GM21515 (cell line): Measurements from ENCODE around the gene HSF5.
"Not testable (repeated sequence)": the region's sequence is repeated elsewhere in the genome, so short reads cannot be mapped to it uniquely, and the experiment has no call there.

ENCODE experiments used
- ATAC-seq: cut with Tn5 transposase; IDR thresholded peaks from one replicate; pipeline ENCODE4 v1.9.1; 2021; ENCODE audit not compliant: unreplicated experiment

HSF5 gene

DNA sequence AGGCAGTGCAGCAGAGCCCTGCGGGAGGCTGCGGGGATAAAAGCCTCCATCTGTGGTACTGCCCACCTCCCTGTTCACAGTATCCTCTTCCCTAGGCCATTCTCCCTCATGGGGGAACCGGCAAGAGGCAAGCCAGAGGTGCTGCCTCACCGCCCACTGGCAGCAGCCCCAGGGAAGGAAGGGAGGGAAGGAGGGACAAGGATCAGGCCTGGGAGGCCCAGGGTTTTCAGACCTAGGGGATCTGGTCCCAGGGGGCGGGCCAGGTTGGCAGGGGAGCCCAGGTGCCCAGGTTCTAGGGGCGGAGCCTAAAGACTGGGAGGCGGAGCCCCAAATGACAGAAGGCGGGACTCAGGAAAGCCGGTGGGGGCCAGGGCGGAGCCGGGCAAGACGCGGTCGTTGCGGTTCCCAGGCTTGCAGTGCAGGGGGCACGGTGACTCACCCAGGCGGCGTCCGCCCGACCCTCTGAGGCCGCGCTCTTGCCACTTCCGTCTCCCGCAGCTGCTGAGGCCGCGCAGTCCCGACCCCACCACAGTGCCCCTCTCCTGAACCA is 29.2 kb upstream of the HSF5 start:
- no peak for ATAC-seq

DNA sequence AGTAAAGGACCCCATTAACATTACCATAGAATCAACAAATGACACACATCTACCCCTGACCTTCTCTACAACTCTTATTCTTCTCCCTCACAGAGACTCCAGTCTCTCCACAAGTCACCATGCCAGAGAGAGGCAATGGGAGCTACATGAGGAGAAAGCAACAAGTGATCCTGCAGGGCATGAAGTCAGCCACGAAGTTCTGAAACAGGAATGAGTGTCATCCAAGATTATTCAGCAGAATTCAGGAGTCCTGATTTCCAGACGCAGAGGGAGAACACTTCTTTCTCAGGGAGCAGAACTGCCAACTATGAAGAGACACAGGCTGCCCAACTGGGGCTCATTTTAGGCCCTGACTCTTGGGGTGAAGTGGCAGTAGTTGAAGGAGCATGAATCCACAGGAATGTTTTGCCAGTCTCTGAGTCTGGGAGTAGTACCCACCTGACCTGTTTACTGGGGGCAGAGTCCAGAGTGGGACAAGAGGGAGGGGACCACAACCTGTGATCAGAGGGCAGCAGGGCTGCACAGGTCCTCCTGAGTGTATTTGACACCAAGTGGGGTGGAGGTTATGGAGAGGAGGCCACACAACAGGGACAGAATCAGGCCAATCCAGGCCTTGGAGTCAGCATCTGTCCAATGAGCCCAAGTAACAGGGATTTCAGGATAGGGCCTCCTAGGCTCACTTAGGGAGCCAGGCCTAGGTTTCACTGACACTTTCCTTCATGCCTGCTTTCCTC is 28.6 kb upstream of the HSF5 start:
- no peak for ATAC-seq

DNA sequence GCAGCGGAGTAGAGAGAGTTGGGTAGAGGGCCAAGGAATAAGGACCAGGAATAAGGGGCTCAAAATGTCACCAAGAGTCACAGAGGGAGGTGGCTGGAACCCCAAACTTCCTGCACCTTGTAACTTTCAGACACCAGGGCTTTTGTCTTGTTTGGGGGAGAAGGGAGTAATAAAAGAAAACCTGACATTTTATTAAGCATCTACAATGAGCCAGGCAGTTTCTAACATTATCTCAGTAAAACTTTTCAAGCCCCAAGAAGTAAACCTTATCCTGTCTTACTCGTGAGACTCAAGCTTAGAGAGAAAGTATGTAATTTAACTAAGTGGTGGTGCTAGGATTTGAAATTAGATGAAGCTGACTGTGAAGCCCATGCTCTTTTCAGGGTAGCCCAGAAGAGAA is 27.1 kb upstream of the HSF5 start:
- ATAC-seq: no peak

DNA sequence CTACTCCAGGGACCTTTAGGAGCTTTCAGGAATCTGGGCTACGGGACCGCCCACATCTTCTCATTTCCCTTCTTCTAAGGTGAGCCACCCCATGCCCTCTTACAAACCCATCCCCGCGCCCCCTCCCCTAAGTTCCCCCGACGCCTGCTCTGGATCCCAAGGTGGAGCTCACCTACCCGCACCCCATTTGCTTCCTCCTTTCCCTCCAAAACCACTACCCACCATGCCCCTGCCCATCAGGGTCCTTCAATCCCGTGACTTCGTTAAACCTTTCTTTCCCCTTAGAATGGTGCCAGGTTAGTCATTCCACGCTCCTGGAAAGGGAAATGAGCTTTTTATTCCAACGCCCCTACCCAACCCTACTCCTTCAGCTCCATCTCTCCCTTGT is 26.6 kb upstream of the HSF5 start:
- no peak for ATAC-seq

DNA sequence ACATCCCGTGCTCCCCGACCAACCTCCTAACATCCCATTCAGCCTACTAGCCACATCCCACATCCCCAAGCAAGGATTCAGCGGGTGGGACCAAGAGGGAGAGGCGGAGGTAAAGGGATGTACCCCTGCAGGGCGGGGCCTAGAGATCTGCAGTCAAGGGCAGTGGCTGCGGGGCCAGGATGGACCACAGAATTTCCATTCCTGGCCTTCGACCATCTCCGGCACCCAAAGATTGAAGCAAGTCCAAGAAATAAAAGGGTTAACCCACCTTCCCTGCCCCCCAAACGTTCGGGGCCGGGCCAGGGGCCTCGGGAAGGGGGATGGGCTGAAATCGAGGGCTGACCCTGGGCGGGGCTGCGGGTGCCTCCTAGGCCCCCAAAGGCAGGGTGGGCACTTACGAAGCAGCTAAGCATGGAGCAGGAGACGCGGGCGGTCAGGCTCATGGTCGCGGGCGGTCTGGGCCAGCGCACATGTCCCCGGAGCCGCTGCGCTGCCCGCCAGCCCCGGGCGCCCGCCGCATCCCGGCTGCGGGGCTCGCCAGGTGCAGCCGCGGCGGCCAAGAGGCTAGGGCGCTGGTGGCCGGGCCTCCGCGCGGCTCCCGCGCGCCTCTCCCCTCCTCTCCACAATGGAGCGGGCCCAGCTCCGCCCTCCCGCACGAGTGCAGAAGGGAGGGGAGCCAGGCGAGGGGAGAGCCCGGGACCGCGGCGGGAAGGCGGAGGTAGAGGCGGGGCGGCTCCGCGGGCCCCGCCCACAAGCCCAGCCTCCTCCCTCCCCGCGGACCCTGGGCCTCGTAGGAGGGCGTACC is 26.0 kb upstream of the HSF5 start, which contains the start of gene MTMR4:
MTMR4 (minus strand) TSS at position 674 of the 805 bp plus-strand sequence; CDS start at position 443, 231 bp downstream.
- ATAC-seq: no peak

DNA sequence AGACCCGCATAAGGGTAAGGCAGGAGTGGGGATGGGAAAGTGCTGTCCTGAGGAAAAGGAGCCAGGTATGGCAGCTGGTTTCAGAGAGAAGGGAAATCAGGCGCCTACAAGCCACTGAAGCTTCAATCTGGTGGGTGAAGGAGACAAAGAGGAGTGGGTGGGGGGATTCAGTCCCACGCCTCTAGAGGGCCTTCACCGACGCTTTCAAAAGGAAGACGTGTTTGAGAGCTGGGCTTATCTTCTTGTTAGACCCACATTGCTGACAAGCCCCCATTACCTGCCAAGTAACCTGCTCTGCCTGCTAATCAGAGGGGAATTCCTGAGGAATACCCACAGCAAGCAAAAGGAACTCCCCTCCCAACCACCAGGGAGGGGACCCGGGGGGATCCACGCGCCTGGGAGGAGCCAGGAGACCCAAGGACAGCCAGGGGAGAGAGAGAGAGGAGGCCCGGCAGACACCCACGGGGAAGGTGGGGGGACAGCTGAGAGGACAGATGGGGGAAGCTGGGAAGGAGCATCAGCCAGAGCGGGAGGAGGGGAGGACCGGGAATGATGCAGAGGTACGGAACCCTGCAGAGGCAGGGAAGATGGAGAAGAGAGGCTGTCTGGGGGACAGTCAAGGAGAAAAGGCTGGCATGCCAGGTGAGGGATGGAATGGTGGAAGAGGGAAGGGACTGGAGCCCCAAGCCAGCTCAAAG is 25.2 kb upstream of the HSF5 start:
- ATAC-seq: no peak

DNA sequence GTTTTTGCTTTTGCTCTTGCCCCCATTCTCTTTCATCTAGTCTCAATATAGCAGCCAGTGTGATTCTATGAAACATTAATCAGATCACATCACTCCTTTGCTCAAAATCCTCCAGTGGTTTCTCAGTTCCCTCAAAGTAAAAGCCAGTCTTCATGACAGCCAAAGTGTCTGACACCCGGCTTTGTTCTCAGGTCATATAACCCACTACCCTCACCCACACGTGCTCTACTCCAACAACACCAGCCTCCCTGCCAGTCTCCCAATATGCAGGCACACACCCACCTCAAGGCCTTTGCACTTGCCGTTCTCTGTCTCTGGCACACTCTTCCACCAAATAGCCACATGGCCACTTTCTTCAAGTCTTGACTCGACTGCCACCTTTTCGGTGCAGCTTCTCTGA is 21.9 kb upstream of the HSF5 start:
- ATAC-seq: no peak

DNA sequence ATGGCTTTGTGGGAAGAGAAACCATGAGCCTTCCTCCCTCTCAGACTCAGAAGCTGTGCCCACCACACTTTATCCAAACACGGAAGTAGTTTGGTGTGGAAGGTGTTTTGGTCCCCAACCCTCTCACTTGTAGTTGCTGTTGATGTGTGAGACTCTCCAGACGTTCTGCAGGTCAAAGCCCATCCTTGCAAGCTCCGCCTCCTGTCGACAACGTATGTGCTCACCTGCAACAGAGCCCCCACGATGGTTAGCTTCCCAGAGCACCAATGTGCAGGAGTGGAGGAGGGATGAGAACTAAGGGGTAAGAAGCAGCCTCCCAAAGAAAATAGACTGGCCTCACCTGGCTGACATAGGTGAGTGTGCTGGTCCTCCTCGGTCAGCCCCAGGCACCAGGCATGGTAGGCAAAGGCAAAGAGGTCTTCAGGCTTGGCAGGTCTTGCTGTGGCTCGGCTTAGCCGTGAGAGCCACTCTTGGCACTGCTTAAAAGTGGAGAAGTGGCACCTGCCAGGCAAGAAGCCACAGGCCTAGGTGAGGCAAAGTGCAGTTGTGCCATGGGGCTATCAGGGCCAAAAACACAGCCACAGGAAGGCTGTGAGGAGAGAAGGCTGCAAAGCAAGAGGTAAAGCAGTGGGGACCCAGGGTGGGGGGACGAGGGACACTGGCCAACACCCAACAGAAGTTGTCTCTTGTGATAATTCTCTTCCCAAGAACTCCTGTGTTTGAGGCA is 20.3 kb upstream of the HSF5 start:
- no peak for ATAC-seq

DNA sequence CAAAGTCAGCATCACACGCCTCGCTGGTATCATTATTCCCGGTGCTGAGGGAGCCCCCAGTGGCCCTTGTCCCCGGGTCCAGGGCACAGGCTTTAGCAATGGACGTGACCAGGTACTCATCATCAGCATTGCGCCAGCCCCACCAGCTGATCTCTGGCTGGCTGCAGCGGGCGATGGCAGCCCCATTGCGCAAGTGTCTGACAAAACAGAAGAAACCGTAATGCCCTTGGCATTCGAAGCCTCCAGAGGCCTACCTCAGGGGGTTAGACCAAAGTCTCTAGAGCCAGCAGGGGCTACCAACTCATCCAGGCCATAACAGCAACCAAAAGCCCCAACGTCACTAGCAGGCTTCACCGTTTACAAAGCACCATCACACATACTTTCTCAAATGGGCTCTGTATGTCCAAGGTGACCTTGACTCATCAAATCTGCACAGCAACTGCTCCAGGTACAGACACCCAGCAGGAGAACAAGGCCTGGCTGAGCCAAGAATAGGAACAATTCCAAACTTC is 19.0 kb upstream of the HSF5 start:
- no peak for ATAC-seq

DNA sequence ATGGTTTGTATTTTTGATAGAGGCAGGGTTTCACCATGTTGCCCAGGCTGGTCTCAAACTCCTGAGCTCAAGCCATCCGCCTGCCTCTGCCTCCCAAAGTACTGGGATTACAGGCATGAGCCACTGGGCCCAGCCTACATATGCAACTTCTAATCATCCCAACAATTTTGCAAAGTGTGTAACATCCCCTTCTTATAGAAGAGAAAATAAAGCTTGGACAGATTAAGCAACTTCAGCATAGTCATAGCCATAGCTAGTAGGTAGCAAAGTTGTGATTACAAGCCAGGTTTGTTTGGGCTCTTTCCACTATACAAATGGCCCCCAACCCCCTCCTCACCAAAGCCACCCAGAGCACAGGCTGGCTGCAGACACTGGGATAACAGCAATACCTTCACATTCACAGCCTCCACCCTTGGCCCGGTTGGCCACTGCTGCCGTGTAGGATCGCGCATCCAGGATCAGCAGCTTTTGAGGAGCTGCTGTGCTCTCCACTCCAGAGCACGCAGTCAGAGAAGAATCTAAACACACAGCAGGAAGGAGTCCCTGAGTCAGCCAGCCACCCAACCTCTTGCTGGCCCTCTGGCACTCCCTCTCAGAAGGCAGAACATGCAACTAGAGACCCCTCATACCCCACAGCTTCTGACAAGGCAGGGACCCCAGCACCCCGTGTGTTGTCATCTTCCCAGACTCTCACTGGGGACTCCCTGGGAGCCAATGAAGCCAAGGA is 18.3 kb upstream of the HSF5 start:
- no peak for ATAC-seq

DNA sequence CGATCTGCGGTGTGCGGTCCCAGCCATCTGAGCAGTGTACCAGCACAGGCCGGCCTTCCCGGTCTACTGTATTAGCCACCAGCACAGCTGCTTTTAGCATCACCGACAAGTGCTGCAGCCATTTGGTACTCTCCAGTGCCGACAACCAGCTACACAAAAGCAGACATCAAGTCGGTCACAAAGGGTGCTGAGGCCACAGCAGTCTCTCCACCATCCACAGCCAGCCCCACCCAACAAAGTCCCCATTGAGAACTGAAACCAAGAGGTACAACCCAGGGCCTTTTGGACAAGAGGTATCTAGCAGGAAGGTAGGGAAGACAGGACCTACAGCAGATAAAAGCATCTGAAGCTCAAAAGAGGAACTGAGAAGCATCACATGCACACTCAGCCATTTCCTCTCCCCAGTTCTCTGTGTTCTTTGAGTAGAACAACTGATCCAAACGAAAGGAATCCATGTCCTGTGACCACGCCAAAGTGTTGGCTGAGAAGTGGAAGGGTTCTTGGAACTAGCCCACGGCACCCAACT is 16.7 kb upstream of the HSF5 start:
- peak; percentile 90 for ATAC-seq

DNA sequence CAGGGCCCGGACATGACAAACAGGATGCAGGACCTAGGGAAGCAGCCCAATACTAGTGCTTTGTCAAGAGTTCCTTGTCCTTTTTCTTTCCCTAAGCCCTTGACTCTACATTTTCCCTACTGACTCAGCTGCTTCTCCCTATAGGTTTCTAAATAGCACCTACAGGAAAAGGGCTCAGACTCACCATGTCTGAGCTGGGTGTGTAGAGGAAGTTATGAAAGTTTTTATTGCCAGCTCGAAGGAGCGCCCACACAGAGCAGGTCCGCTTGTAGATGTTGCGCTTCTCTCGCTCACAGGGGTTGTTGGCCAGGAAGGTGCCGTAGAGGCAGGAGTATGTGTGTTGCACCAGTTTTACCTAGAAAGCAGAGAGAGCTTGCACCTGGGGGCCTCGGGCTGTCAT is 15.7 kb upstream of the HSF5 start:
- no peak for ATAC-seq

DNA sequence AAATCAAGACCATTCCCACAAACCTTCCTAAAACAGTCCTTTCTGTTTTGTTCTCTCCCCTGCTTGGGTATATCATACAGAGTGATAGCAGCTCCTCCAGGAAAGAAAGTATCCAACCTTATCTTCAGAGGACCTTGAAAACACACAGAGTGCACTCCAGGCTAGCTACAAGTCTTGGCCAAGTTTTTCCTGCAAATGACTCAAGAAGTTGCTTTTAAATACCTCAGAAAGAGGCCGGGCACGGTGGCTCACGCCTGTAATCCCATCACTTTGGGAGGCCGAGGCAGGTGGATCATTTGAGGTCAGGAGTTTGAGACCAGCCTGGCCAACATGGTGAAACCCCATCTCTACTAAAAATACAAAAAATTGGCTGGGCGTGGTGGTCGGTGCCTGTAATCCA is 14.9 kb upstream of the HSF5 start:
- not testable (repeated sequence) for ATAC-seq

DNA sequence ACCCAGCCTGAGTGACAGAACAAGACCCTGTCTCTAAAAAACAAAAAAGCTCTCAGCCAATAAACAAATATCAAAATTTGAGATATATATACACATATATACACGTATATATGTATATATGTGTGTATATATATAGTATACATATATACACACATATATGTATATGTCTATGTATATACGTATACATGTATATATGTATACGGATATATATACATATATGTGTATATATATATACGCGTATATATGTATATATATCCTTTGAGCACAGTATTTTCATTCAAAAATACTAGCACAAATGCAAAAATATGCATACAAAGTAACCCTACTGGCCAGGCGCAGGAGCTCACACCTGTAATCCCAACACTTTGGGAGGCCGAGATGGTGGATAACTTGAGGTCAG is 13.2 kb upstream of the HSF5 start:
- no peak for ATAC-seq

DNA sequence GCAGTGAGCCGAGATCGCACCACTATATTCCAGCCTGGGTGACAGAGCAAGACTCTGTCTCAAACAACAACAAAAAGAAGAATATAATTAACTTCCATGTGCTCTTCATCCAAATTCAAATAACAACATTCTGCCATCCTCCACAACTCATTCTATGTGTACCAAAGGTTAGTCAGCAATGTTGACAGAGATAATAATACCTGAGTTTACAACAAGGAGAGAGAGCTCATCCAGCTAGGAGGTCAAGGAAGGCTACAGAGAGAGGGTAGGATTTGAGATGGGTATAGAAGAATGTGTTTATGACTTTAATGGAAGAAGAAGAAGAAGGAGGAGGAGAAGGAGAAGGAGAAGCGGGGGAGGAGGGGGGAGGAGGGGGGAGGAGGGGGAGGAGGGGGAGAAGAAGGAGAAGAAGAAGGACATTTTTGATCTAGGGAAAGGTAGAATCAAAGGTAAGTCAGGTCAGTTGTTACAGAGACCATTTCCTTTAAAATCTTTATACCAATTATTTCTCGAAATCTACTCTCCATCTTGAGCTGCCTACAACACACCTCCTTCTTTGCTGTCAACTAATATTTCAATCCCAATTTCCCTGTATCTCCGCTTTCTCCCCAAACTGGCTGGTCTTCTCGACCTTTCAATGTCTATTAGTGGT is 10.1 kb upstream of the HSF5 start:
- no peak for ATAC-seq

DNA sequence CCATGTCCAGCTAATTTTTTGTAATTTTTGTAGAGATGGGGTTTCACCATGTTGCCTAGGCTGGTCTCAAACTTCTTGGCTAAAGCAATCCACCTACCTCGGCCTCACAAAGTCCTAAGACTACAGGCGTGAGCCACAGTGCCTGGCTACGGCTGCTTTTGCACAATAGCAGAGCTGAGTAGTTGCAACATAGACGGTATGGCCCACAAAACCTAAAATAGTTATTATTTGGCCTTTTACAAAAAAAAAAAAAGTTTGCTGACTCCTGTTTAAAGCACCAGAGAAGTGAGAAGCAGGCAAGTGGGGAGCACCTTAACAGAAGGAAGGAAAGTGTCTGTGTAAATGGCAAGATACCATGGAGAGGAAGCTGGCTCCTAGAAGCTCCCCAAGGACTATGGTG is 5.3 kb upstream of the HSF5 start:
- ATAC-seq: no peak

DNA sequence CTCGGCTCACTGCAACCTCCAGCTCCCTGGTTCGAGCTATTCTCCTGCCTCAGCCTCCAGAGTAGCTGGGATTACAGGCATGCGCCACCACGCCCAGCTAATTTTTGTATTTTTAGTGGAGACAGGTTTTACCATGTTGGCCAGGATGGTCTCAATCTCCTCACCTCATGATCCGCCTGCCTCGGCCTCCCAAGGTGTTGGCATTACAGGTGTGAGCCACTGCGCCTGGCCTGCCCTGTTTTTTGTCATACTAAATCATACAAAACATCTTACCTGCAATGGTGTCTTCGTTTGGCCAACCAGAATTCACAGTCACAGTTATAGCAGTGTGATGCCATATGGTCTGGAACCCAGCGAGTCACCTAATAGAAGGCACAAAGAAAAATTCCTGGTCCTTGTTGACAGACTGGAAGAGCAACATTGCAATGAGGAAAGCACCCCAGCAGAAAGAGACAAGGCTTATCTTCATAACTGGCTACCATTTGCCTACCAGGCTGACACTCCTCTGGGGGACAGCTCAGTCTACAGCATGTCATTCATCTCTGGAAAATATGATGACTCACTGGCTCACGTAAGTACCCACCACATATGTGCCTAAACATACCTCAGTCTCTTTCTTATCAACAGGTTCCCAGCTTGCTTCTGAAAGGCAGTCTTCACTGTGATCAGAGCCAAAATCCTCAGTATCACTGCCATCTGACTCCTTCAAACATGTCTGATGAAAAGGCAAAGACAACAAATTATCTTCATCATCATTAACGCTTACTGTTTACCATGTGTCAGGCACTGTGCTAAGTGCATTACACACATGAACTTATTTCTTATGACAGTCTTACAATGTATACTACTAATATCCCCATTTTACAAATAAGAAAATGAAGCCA is 4.3 kb upstream of the HSF5 start:
- ATAC-seq: no peak

DNA sequence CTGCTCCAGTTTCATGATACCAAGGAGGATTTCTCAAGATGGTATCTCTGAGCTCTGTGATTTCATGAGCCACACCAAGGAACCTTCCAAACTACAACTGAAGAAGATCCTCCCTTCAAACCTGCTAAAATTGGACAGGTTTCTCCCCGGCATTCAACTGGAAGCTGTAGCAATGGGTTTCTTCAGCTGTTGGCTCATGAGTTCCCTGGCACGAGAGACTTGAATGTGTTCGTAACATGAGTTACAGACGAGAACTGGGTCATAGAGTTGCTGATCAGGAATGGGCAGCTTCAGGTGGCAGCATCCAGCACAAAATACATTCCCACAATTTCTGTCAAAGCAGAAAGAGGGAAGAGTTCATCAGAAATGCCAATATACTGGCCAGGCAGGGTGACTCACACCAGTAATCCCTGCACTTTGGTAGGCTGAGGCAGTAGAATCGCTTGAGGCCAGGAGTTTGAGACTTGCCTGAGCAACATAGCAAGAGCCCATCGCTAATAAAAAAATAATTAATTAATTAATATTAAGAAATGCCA is 3.4 kb upstream of the HSF5 start:
- ATAC-seq: no peak
